GM13977 (cell line): Measurements from ENCODE around the gene FCRL1.

Experiments
- DNase-seq: peaks from one replicate; pipeline ENCODE4 v3.0.0; 2012; ENCODE audit warnings: low spot score
- in situ Hi-C: fragments of 300-500 bp; cut with MboI; formaldehyde crosslinking; loops from one replicate; pipeline ENCODE4 v1.12.0; 2022; ENCODE audit warnings: low sequenced_read_pairs, low pct_unique_long_range_greater_than_20kb, mixed read lengths, inconsistent platforms; ENCODE audit not compliant: unreplicated experiment
- TF ChIP-seq, protein P1 (sequence below): IDR thresholded peaks from 2 replicates; pipeline ENCODE4 v1.5.1; 2012; ENCODE audit warnings: mild to moderate bottlenecking, control low read depth; ENCODE audit not compliant: insufficient read depth; ENCODE audit errors: extremely low read depth, missing control alignments

FCRL1 gene, protein sequence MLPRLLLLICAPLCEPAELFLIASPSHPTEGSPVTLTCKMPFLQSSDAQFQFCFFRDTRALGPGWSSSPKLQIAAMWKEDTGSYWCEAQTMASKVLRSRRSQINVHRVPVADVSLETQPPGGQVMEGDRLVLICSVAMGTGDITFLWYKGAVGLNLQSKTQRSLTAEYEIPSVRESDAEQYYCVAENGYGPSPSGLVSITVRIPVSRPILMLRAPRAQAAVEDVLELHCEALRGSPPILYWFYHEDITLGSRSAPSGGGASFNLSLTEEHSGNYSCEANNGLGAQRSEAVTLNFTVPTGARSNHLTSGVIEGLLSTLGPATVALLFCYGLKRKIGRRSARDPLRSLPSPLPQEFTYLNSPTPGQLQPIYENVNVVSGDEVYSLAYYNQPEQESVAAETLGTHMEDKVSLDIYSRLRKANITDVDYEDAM

DNA sequence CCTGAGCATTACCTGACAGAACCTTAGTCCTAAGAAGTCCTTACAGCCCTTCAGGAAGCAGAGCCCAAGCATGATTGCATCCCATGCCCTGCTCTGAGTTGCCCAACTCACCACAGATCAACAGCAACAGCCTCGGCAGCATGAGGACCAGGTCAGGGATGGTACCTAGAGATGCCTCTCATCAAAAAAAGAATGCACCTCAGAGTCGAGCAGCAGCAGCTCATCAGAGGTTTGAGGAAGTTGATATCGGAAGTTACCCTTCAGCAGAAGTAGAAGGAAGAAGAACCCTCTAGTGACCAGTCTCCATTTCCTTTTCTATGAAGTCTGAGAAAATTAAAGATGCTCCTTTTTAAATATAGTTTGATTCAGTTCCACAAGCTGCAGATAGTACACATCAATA is at the start of gene FCRL1:
Gene FCRL1, minus strand, starts transcription at position 225 of the 400 bp plus-strand sequence. Its CDS starts 83 bp downstream, at position 142.
- TF ChIP-seq, protein P1, sequence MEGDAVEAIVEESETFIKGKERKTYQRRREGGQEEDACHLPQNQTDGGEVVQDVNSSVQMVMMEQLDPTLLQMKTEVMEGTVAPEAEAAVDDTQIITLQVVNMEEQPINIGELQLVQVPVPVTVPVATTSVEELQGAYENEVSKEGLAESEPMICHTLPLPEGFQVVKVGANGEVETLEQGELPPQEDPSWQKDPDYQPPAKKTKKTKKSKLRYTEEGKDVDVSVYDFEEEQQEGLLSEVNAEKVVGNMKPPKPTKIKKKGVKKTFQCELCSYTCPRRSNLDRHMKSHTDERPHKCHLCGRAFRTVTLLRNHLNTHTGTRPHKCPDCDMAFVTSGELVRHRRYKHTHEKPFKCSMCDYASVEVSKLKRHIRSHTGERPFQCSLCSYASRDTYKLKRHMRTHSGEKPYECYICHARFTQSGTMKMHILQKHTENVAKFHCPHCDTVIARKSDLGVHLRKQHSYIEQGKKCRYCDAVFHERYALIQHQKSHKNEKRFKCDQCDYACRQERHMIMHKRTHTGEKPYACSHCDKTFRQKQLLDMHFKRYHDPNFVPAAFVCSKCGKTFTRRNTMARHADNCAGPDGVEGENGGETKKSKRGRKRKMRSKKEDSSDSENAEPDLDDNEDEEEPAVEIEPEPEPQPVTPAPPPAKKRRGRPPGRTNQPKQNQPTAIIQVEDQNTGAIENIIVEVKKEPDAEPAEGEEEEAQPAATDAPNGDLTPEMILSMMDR = no peak
- in situ Hi-C loops = no loop called here
- DNase-seq = no peak

DNA sequence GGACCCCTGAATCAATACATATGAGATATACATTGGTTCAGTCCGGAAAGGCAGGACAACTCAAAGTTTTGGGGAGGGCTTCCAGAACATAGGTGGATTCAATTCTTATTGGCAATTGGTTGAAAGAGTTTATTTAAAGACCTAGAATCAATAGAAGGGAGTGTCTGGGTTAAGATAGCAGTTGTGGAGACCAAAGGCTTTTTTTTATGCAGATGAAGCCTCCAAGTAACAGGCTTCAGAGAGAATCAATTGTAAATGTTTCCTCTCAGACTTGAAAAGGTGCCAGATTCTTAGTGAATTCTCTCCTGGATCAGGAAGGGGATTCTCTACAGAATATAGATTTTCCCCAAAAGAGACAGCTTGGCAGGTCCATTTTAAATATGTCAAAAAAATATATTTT is 48.7 kb upstream of the FCRL1 start:
- TF ChIP-seq, protein P1 = no peak
- no peak for DNase-seq
- in situ Hi-C loops = no loop called here

DNA sequence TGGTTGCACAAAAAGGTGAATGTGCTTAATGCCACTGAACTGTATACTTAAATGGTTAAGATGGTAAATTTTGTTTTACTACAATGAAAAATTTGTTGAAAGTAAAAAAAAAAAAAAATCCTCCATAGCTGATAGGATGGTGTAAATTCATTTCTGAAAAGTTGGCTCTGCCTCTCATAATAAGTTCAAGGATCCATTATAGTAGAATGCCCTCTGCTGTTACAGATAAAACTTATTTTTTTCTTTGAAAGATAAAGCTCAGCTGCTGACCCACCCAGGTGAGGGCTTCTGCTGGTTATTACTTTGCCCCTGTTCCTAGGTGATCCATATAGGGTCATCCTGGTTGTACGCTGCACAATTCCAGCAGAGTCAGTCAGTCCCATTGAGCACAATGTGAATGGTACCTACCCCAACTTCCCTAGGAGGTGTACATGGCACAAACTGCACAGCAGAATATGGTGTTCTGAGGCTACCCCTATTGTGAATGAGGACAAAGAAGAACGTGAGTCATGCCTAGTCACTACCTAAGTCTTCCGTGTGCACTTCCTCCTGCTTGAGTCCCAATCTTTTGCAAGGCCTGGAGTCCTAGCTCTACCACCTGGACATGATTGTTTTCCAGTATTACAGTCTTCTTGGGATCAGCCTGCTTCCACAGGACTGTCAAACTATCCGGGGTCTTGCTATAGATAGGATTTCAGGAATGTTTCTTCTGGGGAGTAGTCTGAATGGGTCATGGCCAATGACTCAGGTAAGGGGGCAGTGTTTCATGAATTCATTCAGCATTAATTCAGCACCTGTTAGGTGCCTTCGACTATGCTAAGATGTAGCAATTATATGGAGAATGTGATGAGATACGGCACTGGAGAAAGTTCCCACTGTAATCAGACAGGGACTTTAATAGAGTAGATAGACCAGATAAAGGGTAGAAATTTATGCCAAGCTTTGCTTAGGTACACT is 42.5 kb upstream of the FCRL1 start:
- no peak for DNase-seq
- TF ChIP-seq, protein P1 = no peak
- in situ Hi-C loops = no loop called here

DNA sequence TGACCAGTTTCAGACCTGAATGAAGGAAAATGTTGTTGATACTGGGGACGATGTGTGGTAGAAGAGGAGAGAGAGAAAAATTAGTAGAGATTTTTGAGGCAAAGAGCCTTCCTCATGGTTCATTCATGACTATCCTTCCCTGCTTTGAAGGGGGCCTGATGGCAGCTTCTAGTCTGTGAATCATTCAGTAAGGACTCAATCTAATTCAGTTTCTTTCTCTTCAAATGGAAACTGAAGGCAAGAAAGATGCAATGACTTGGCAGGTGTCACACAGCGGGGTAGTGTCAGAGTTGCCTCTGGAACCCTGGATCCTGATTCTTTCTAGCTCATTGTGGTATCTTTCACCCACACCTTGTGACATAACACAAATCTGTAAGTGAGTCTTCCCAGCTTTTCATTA is 36.6 kb upstream of the FCRL1 start:
- in situ Hi-C loops = no loop called here
- DNase-seq = no peak
- TF ChIP-seq, protein P1 = no peak

DNA sequence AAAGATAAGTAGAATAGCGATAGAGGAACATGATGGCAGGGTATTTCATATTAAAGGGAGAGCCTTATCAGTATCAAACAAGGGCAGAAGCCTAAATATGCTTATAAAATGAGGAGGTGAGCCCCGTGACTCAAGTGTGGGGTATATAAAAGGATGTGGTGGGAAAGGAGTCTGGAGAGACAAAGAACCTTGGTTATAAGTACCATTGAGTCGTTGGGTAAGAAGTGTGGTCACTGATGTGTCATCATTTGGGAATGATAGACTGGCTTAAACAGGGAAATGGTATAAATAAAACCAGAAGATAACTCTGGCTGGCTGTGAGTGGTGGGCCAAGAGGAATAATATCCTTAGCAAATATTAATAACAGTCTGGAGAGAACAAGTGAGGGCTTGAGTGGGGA is 32.6 kb upstream of the FCRL1 start:
- no peak for DNase-seq
- TF ChIP-seq, protein P1 = no peak
- in situ Hi-C loops = no loop called here

DNA sequence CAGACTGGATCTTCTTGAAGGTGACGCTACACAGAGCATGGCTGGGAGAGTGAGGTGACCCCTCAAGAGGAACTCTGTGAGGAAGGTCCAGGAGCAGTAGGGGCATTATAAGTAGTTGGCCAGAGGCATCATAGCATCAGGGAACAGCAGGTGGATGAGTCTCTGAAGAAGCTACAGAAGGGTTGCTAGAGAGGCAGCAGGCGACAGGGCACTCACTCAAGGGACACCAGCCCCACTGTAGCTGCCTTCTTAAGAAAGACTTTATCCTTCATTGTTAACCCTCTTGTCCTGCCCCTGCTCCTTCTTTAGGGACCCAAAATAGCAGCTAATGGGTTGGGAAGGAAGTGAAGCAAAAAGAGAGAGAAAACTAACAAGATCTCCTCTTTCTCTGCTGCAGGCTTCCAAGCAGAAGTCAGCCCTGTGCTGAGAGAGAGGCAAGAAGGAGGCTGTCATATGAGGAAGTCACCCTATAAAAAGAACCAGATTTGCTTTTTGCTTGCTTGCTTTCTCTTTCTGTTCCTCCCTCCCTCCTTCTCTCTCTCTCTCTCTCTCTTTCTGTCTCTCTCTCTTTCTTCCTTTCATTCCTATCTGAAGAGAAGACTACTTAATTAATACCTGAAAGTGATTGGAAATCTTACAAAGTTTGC is 29.4 kb upstream of the FCRL1 start:
- TF ChIP-seq, protein P1 = no peak
- in situ Hi-C loops = no loop called here
- DNase-seq = peak; percentile 33
